Fibroblast of lung (primary cell): ENCODE data around the gene SERAC1.

ENCODE experiments used
- EZH2 ChIP-seq: IDR thresholded peaks from 2 replicates; pipeline ENCODE4 v1.5.1; 2012; ENCODE audit warnings: low read length, control low read depth, mild to moderate bottlenecking; ENCODE audit errors: missing control alignments
- TF ChIP-seq, protein P1 (sequence below), 2 donors: IDR thresholded peaks in 1 of 2; conservative IDR thresholded peaks in 1 of 2; 1 replicate in 1 of 2; 2 replicates in 1 of 2; pipeline ENCODE4 v1.5.1; 2011 to 2012; ENCODE audit warnings: low read length in 2 of 2, control low read depth in 1 of 2, inconsistent platforms in 1 of 2, low read depth in 1 of 2, mild to moderate bottlenecking in 1 of 2

DNA sequence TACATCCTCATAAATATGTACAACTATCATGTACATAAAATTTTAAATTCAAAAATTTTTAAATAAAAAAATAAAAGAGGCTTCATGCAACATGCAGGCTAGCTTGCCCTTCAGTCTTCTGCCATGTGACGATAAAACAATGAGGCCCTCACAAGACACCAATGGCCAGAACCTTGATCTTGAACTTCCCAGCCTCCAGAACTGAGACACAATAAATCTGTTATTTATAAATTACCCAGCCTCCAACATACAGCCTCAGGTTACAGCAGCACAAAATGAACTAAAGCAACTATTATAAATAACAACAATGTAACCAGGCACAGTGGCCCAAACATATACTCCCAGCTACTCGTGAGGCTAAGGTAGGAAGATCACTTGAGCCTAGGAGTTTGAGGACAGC is 42.8 kb downstream of the SERAC1 start:
- TF ChIP-seq, protein P1, sequence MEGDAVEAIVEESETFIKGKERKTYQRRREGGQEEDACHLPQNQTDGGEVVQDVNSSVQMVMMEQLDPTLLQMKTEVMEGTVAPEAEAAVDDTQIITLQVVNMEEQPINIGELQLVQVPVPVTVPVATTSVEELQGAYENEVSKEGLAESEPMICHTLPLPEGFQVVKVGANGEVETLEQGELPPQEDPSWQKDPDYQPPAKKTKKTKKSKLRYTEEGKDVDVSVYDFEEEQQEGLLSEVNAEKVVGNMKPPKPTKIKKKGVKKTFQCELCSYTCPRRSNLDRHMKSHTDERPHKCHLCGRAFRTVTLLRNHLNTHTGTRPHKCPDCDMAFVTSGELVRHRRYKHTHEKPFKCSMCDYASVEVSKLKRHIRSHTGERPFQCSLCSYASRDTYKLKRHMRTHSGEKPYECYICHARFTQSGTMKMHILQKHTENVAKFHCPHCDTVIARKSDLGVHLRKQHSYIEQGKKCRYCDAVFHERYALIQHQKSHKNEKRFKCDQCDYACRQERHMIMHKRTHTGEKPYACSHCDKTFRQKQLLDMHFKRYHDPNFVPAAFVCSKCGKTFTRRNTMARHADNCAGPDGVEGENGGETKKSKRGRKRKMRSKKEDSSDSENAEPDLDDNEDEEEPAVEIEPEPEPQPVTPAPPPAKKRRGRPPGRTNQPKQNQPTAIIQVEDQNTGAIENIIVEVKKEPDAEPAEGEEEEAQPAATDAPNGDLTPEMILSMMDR (conservative IDR thresholded peaks at IDR 0.05 in 1 of 2, IDR thresholded peaks at IDR 0.05 in 1 of 2; ENCODE audit: low read depth in 1 of 2, low read length in 2 of 2), result no peak
- TF ChIP-seq EZH2, result no peak
